HG03342 (cell line): ENCODE data around the gene IL22RA2.
"Not testable (repeated sequence)": the region's sequence is repeated elsewhere in the genome, so short reads cannot be mapped to it uniquely, and the experiment has no call there.

Experiments
- ATAC-seq: cut with Tn5 transposase; IDR thresholded peaks from one replicate; pipeline ENCODE4 v1.9.1; 2021; ENCODE audit warnings: mild to moderate bottlenecking, moderate library complexity; ENCODE audit not compliant: unreplicated experiment

Gene IL22RA2

GRCh38 chr6:137126875-137127485 lies 46.5 kb downstream of the IL22RA2 start:
- no peak for ATAC-seq

- ATAC-seq, result no peak
Observed at GRCh38 chr6:137123078-137123477, 50.4 kb downstream of the IL22RA2 start.

- peak; percentile 70 for ATAC-seq
Observed at GRCh38 chr6:137122612-137123011, 50.8 kb downstream of the IL22RA2 start.

GRCh38 chr6:137121401-137121997 lies 51.9 kb downstream of the IL22RA2 start:
- ATAC-seq, result peak; percentile 54

GRCh38 chr6:137120748-137121147 lies 52.7 kb downstream of the IL22RA2 start:
- ATAC-seq, result no peak

GRCh38 chr6:137119196-137120104 lies 54.0 kb downstream of the IL22RA2 start:
- ATAC-seq, result no peak

- no peak for ATAC-seq
Observed at GRCh38 chr6:137117581-137117980, 55.9 kb downstream of the IL22RA2 start.

GRCh38 chr6:137116807-137117206 lies 56.6 kb downstream of the IL22RA2 start:
- no peak for ATAC-seq

GRCh38 chr6:137115658-137116057 lies 57.8 kb downstream of the IL22RA2 start:
- no peak for ATAC-seq

GRCh38 chr6:137112067-137112355 lies 61.4 kb downstream of the IL22RA2 start:
- ATAC-seq, result no peak

GRCh38 chr6:137111296-137112066 lies 62.0 kb downstream of the IL22RA2 start:
- no peak for ATAC-seq

- no peak for ATAC-seq
Observed at GRCh38 chr6:137107767-137108105, 65.7 kb downstream of the IL22RA2 start.

- ATAC-seq, result not testable (repeated sequence)
Observed at GRCh38 chr6:137107047-137107766, 66.2 kb downstream of the IL22RA2 start.

GRCh38 chr6:137106183-137106582 lies 67.3 kb downstream of the IL22RA2 start:
- no peak for ATAC-seq

GRCh38 chr6:137105375-137105774 lies 68.1 kb downstream of the IL22RA2 start:
- ATAC-seq, result no peak

GRCh38 chr6:137104926-137105325 lies 68.5 kb downstream of the IL22RA2 start:
- no peak for ATAC-seq

- ATAC-seq, result peak; percentile 82
Observed at GRCh38 chr6:137102851-137103492, 70.5 kb downstream of the IL22RA2 start.

GRCh38 chr6:137102050-137102848 lies 71.2 kb downstream of the IL22RA2 start:
- peak; percentile 26 for ATAC-seq

GRCh38 chr6:137099689-137100403 lies 73.6 kb downstream of the IL22RA2 start:
- ATAC-seq, result no peak
